Measurements from ENCODE around the gene RMI1.

DNA sequence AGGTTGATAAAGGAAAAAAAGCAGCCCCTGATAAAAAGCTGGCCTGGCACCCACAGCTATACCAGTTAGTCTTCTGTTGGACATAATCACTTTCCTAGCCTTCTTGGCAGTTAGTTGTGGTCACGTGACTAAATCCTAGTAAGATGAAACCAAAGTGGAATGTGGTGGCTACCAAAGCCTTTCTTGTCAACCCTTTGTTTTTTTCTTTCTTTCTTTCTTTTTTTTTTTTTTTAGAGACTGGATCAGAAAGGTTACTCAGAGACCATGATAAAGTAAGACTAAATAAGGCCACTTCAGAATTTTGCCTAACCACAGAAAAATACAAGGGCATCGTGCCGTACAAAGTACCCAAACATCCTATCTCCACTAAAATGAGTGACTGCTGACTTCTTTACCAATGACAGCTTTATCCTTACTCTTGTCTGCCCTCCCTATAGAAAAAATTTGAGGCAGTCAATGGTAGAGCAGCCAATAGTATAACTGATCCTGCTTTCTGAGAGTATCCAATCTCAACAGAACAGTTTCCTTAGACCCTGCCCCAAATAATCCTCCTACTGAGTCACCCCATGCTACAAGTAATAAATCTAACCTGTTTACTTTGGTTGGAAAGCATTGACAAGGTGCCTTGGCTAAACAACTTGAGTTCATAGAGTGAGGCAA is 45.2 kb upstream of the RMI1 start:
- TF ChIP-seq, protein P1, sequence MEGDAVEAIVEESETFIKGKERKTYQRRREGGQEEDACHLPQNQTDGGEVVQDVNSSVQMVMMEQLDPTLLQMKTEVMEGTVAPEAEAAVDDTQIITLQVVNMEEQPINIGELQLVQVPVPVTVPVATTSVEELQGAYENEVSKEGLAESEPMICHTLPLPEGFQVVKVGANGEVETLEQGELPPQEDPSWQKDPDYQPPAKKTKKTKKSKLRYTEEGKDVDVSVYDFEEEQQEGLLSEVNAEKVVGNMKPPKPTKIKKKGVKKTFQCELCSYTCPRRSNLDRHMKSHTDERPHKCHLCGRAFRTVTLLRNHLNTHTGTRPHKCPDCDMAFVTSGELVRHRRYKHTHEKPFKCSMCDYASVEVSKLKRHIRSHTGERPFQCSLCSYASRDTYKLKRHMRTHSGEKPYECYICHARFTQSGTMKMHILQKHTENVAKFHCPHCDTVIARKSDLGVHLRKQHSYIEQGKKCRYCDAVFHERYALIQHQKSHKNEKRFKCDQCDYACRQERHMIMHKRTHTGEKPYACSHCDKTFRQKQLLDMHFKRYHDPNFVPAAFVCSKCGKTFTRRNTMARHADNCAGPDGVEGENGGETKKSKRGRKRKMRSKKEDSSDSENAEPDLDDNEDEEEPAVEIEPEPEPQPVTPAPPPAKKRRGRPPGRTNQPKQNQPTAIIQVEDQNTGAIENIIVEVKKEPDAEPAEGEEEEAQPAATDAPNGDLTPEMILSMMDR (IDR thresholded peaks at IDR 0.05), result no peak
- TF ChIP-seq POLR2AphosphoS5 (IDR thresholded peaks at IDR 0.05) (no peak), POLR2A (IDR thresholded peaks at IDR 0.05) (no peak), EP300 (IDR thresholded peaks at IDR 0.05) (no peak)

All from stomach (tissue), 4 donors.